PC-3 (cell line): ENCODE data around the gene VPS37C. TPM values are rescaled to one million over a fixed set of nuclear protein-coding genes. Genes with fewer than 3 reads are reported as not detected.

Experiments used
- ATAC-seq: fragments of 200-7000 bp; cut with Tn5 transposase; 2 replicates; pipeline ENCODE4 v1.9.1; 2020; ENCODE audit warnings: mild to moderate bottlenecking, moderate library complexity
- BruUV-seq: library from RNA; stranded (reverse); fragments of 400-500 nt; replicated peaks from 2 replicates; lab custom pipeline; 2021; lab: Mats Ljungman, UMichigan
- CTCF ChIA-PET: fragments of 300-600 bp; sonication (Branson Sonifier 250); formaldehyde crosslinking; loops from one replicate; lab custom pipeline; 2022; ENCODE audit warnings: antibody characterized with exemption; lab: Charles Lee
- POLR2A ChIA-PET: fragments of 300-600 bp; sonication (Branson Sonifier 250); formaldehyde crosslinking; loops from one replicate; lab custom pipeline; 2022; ENCODE audit warnings: antibody characterized with exemption; ENCODE audit not compliant: unreplicated experiment; lab: Charles Lee
- DNase-seq: peaks from one replicate; pipeline ENCODE4 v3.0.0-alpha.2; 2015
- H2AFZ ChIP-seq: fragments of 300-600 bp; sonication (generic); 2 replicates; pipeline ENCODE4 v1.6.0; 2016; ENCODE audit warnings: antibody characterized with exemption, low read length
- H3F3A ChIP-seq: fragments of 300-600 bp; sonication (generic); one replicate; pipeline ENCODE4 v1.6.0; 2017; ENCODE audit warnings: antibody characterized with exemption, low read length, control low read depth, mild to moderate bottlenecking; ENCODE audit not compliant: unreplicated experiment
- H3K27ac ChIP-seq: fragments of 300-600 bp; sonication (generic); 2 replicates; pipeline ENCODE4 v1.5.1; 2016; ENCODE audit warnings: mild to moderate bottlenecking, low read length
- H3K27me3 ChIP-seq: fragments of 300-600 bp; sonication (generic); 2 replicates; pipeline ENCODE4 v1.6.1; 2016; ENCODE audit warnings: low read length, mixed read lengths
- H3K36me3 ChIP-seq: fragments of 300-600 bp; sonication (generic); 2 replicates; pipeline ENCODE4 v1.6.1; 2016; ENCODE audit warnings: low read depth, mixed run types, low read length, mixed read lengths
- H3K4me1 ChIP-seq: fragments of 300-600 bp; sonication (generic); 2 replicates; pipeline ENCODE4 v1.5.1; 2016; ENCODE audit warnings: low read length; ENCODE audit not compliant: insufficient read depth
- H3K4me2 ChIP-seq: fragments of 300-600 bp; sonication (generic); 2 replicates; pipeline ENCODE4 v1.6.0; 2016; ENCODE audit warnings: low read length
- H3K4me3 ChIP-seq: fragments of 300-600 bp; sonication (generic); 2 replicates; pipeline ENCODE4 v1.5.1; 2016; ENCODE audit warnings: mild to moderate bottlenecking, low read length, mixed read lengths
- H3K79me2 ChIP-seq: fragments of 300-600 bp; sonication (generic); 2 replicates; pipeline ENCODE4 v1.6.1; 2017; ENCODE audit warnings: low read length, mixed read lengths
- H3K9ac ChIP-seq: fragments of 300-600 bp; sonication (generic); 2 replicates; pipeline ENCODE4 v1.6.0; 2016; ENCODE audit warnings: mild to moderate bottlenecking, low read length
- H3K9me2 ChIP-seq: fragments of 300-600 bp; sonication (generic); replicated peaks from 2 replicates; pipeline ENCODE4 v1.6.1; 2016; ENCODE audit warnings: mixed run types, low read length, mixed read lengths
- H3K9me3 ChIP-seq: fragments of 300-600 bp; sonication (generic); 2 replicates; pipeline ENCODE4 v1.6.1; 2016; ENCODE audit warnings: low read length, mixed read lengths
- H4K20me1 ChIP-seq: fragments of 300-600 bp; sonication (generic); 2 replicates; pipeline ENCODE4 v1.6.1; 2016; ENCODE audit warnings: low read length, mixed read lengths
- CTCF ChIP-seq: fragments of 300-600 bp; sonication (generic); conservative IDR thresholded peaks from 2 replicates; pipeline ENCODE4 v1.5.1; 2017; ENCODE audit warnings: antibody characterized with exemption, low read depth, mild to moderate bottlenecking, low read length
- EZH2 ChIP-seq: fragments of 300-600 bp; sonication (generic); IDR thresholded peaks from one replicate; pipeline ENCODE4 v1.6.1; 2017; ENCODE audit warnings: antibody characterized with exemption, mild to moderate bottlenecking, low read length; ENCODE audit not compliant: unreplicated experiment
- EZH2phosphoT487 ChIP-seq: fragments of 300-600 bp; sonication (generic); IDR thresholded peaks from 2 replicates; pipeline ENCODE4 v1.6.1; 2018; ENCODE audit warnings: mild to moderate bottlenecking, antibody characterized with exemption, low read length, borderline replicate concordance
- intact Hi-C: fragments of 100-400 bp; cut with micrococcal nuclease; formaldehyde crosslinking; loops from 2 replicates; pipeline ENCODE4 v1.9.0; 2023
- total RNA-seq: library from RNA; depleted of rRNA; stranded (reverse); fragments of >200 nt; gene quantifications from 2 replicates; pipeline ENCODE4 v1.2.3, GENCODE V29; 2014

Gene VPS37C
- total RNA-seq, 1 experiment from 2014 or later, result 28.9 TPM

- H3K4me3 ChIP-seq, result no peak overlapping the region
- CTCF ChIA-PET, result no interaction called here
- no peaks in the 10 kb centered on the region for H3K9me2 ChIP-seq
- no peak for ATAC-seq
- H3K4me1 ChIP-seq, result no peaks in the 10 kb centered on the region
- intact Hi-C loops, result no loop called here
- POLR2A ChIA-PET, result no interaction called here
- H3F3A ChIP-seq, result no peaks in the 10 kb centered on the region
- no peak for DNase-seq
- no peak overlapping the region for H3K27ac ChIP-seq
- BruUV-seq, result no TSS peak
- H4K20me1 ChIP-seq, result no peaks in the 10 kb centered on the region
- no peak overlapping the region for H3K4me2 ChIP-seq
- H3K27me3 ChIP-seq, result peaks cover 48% of the 10 kb centered on the region
- H3K9ac ChIP-seq, result no peak overlapping the region
- H3K79me2 ChIP-seq, result no peaks in the 10 kb centered on the region
- no peak overlapping the region for H2AFZ ChIP-seq
- no peaks in the 10 kb centered on the region for H3K36me3 ChIP-seq
- peaks cover 10% of the 10 kb centered on the region; the same call in 1 of the 2 replicates for H3K9me3 ChIP-seq
- TF ChIP-seq EZH2 (no peak), CTCF (no peak), EZH2phosphoT487 (no peak)
Observed at GRCh38 chr11:61198361-61198760, 37.1 kb upstream of the VPS37C start.

GRCh38 chr11:61195719-61196118 is 34.5 kb upstream of the VPS37C start:
- Histone ChIP-seq H3K36me3 (no peaks in the 10 kb centered on the region), H3K4me1 (no peaks in the 10 kb centered on the region), H3K9me3 (peaks cover 16% of the 10 kb centered on the region), H3K4me2 (no peak overlapping the region), H4K20me1 (no peaks in the 10 kb centered on the region), H3K27ac (no peak overlapping the region), H3K9me2 (no peaks in the 10 kb centered on the region), H3K79me2 (no peaks in the 10 kb centered on the region), H3K27me3 (peaks cover 29% of the 10 kb centered on the region; the same call in 1 of the 2 replicates), H3K4me3 (no peak overlapping the region), H3F3A (no peaks in the 10 kb centered on the region), H2AFZ (no peak overlapping the region), H3K9ac (no peak overlapping the region)
- ChIA-PET CTCF (interaction anchor here (0.6 kb wide), 1 partner anchor 489 kb away, joined by 3 read pairs; no protein-coding TSS in a partner anchor), POLR2A (no interaction called here)
- TF ChIP-seq CTCF, result no peak
- BruUV-seq, result no TSS peak
- no peak for ATAC-seq
- DNase-seq, result no peak
- intact Hi-C loops, result no loop called here

GRCh38 chr11:61194981-61195695 is 33.9 kb upstream of the VPS37C start:
- ChIA-PET POLR2A (no interaction called here), CTCF (no interaction called here)
- Histone ChIP-seq H3K27me3 (peaks cover 26% of the 10 kb centered on the region; the same call in 1 of the 2 replicates), H3K4me2 (no peak overlapping the region), H3K27ac (no peak overlapping the region), H3K9me3 (peaks cover 16% of the 10 kb centered on the region), H3K4me3 (no peak overlapping the region), H3K9me2 (no peaks in the 10 kb centered on the region), H3K79me2 (no peaks in the 10 kb centered on the region), H2AFZ (no peak overlapping the region), H4K20me1 (no peaks in the 10 kb centered on the region), H3K4me1 (no peaks in the 10 kb centered on the region), H3K9ac (no peak overlapping the region), H3K36me3 (no peaks in the 10 kb centered on the region), H3F3A (no peaks in the 10 kb centered on the region)
- TF ChIP-seq CTCF (no peak), EZH2 (no peak), EZH2phosphoT487 (no peak)
- intact Hi-C loops, result no loop called here
- DNase-seq (no peak), ATAC-seq (no peak)
- no TSS peak for BruUV-seq
